Skeletal muscle tissue (tissue), 4 donors: ENCODE data around the gene KCNC4. TPM values are rescaled to one million over a fixed set of nuclear protein-coding genes. Genes with fewer than 3 reads are reported as not detected.

Experiments
- H3K27ac ChIP-seq: one replicate; pipeline ENCODE4 v1.7.0; 2013; ENCODE audit warnings: mild to moderate bottlenecking, low read depth, low read length, inconsistent platforms
- H3K27me3 ChIP-seq, 3 donors: one replicate each; pipeline ENCODE4 v1.7.0; 2013; ENCODE audit warnings: low read length in 3 of 3; ENCODE audit not compliant: control insufficient read depth in 3 of 3, insufficient read depth in 3 of 3
- H3K36me3 ChIP-seq, 3 donors: one replicate each; pipeline ENCODE4 v1.7.0; 2013; ENCODE audit warnings: low read length in 3 of 3; ENCODE audit not compliant: control insufficient read depth in 3 of 3, insufficient read depth in 3 of 3
- H3K4me1 ChIP-seq, 3 donors: one replicate each; pipeline ENCODE4 v1.7.0; 2013; ENCODE audit warnings: low read length in 3 of 3, mild to moderate bottlenecking in 3 of 3; ENCODE audit not compliant: control insufficient read depth in 3 of 3, insufficient read depth in 3 of 3
- H3K4me3 ChIP-seq, 3 donors: one replicate each; pipeline ENCODE4 v1.7.0; 2013; ENCODE audit warnings: low read length in 3 of 3
- H3K9ac ChIP-seq, 3 donors: one replicate each; pipeline ENCODE4 v1.7.0; 2013; ENCODE audit warnings: low read length in 3 of 3, mild to moderate bottlenecking in 3 of 3, moderate library complexity in 2 of 3, low read depth in 1 of 3
- H3K9me3 ChIP-seq, 3 donors: one replicate each; pipeline ENCODE4 v1.7.0; 2013; ENCODE audit warnings: low read length in 3 of 3; ENCODE audit not compliant: control insufficient read depth in 3 of 3
- total RNA-seq: library from RNA; depleted of rRNA; stranded (reverse); fragments of >200 nt; gene quantifications from one replicate; pipeline ENCODE4 v1.2.3, GENCODE V29; 2014
- donor health status: Osteomylitis.

KCNC4 gene
- total RNA-seq, 1 donor from 2014 or later, result 1.6 TPM

- Histone ChIP-seq H3K4me1 (no peaks in the 10 kb centered on the region), H3K9ac (no peak overlapping the region), H3K4me3 (no peak overlapping the region), H3K36me3 (no peaks in the 10 kb centered on the region), H3K9me3 (no peaks in the 10 kb centered on the region), H3K27me3 (peaks cover 0 to 29% (median 13%) of the 10 kb centered on the region in 3 donors), H3K27ac (no peak overlapping the region)
Measured at GRCh38 chr1:110172001-110172400, 38.1 kb upstream of the KCNC4 start.

GRCh38 chr1:110173466-110174105 lies 36.5 kb upstream of the KCNC4 start:
- no peaks in the 10 kb centered on the region for H3K4me1 ChIP-seq
- H3K4me3 ChIP-seq, result no peak overlapping the region
- no peak overlapping the region for H3K9ac ChIP-seq
- no peaks in the 10 kb centered on the region for H3K36me3 ChIP-seq
- H3K27me3 ChIP-seq, result peaks cover 0 to 29% (median 13%) of the 10 kb centered on the region in 3 donors
- H3K9me3 ChIP-seq, result no peaks in the 10 kb centered on the region
- no peak overlapping the region for H3K27ac ChIP-seq

- H3K27me3 ChIP-seq, result peaks cover 0 to 29% (median 13%) of the 10 kb centered on the region in 3 donors
- H3K9ac ChIP-seq, result no peak overlapping the region
Measured at GRCh38 chr1:110174961-110175360, 35.2 kb upstream of the KCNC4 start.

GRCh38 chr1:110176299-110176956 lies 33.7 kb upstream of the KCNC4 start:
- no peaks in the 10 kb centered on the region for H3K36me3 ChIP-seq
- H3K9me3 ChIP-seq, result no peaks in the 10 kb centered on the region
- peaks cover 0 to 23% (median 13%) of the 10 kb centered on the region in 3 donors for H3K27me3 ChIP-seq
- no peaks in the 10 kb centered on the region for H3K4me1 ChIP-seq
- no peak overlapping the region for H3K27ac ChIP-seq
- no peak overlapping the region for H3K4me3 ChIP-seq
- no peak overlapping the region for H3K9ac ChIP-seq

More at GRCh38 chr1:110174961-110175360, 35.2 kb upstream of the KCNC4 start:
- no peak overlapping the region for H3K27ac ChIP-seq
- H3K4me3 ChIP-seq, result no peak overlapping the region
- no peaks in the 10 kb centered on the region for H3K9me3 ChIP-seq
- no peaks in the 10 kb centered on the region for H3K36me3 ChIP-seq
- no peaks in the 10 kb centered on the region for H3K4me1 ChIP-seq

- Histone ChIP-seq H3K9me3 (no peaks in the 10 kb centered on the region), H3K4me3 (no peak overlapping the region)
Measured at GRCh38 chr1:110177775-110178174, 32.3 kb upstream of the KCNC4 start.

GRCh38 chr1:110183642-110184167 lies 26.4 kb upstream of the KCNC4 start:
- H3K9me3 ChIP-seq, result no peaks in the 10 kb centered on the region
- H3K27me3 ChIP-seq, result peaks cover 0 to 10% (median 0%) of the 10 kb centered on the region in 3 donors
- no peak overlapping the region for H3K4me3 ChIP-seq
- H3K9ac ChIP-seq, result no peak overlapping the region
- H3K4me1 ChIP-seq, result peaks cover 13 to 23% (median 23%) of the 10 kb centered on the region in 3 donors
- H3K27ac ChIP-seq, result no peak overlapping the region
- no peaks in the 10 kb centered on the region for H3K36me3 ChIP-seq

More at GRCh38 chr1:110177775-110178174, 32.3 kb upstream of the KCNC4 start:
- Histone ChIP-seq H3K27ac (no peak overlapping the region), H3K27me3 (peaks cover 0 to 16% (median 11%) of the 10 kb centered on the region in 3 donors), H3K36me3 (no peaks in the 10 kb centered on the region), H3K4me1 (no peaks in the 10 kb centered on the region), H3K9ac (no peak overlapping the region)

GRCh38 chr1:110184446-110184845 lies 25.7 kb upstream of the KCNC4 start:
- peaks cover 16 to 29% (median 28%) of the 10 kb centered on the region in 3 donors for H3K4me1 ChIP-seq
- no peak overlapping the region for H3K27ac ChIP-seq
- H3K9me3 ChIP-seq, result no peaks in the 10 kb centered on the region
- H3K4me3 ChIP-seq, result no peak overlapping the region
- no peak overlapping the region for H3K9ac ChIP-seq
- peaks cover 0 to 10% (median 0%) of the 10 kb centered on the region in 3 donors for H3K27me3 ChIP-seq
- H3K36me3 ChIP-seq, result no peaks in the 10 kb centered on the region

GRCh38 chr1:110185181-110185580 lies 24.9 kb upstream of the KCNC4 start:
- Histone ChIP-seq H3K36me3 (no peaks in the 10 kb centered on the region), H3K4me3 (peak overlapping the region in 1 of 3 donors; percentile 22), H3K9me3 (no peaks in the 10 kb centered on the region), H3K27ac (no peak overlapping the region), H3K9ac (no peak overlapping the region), H3K27me3 (peaks cover 0 to 10% (median 0%) of the 10 kb centered on the region in 3 donors), H3K4me1 (peaks cover 16 to 30% (median 29%) of the 10 kb centered on the region in 3 donors)

GRCh38 chr1:110186558-110186957 lies 23.6 kb upstream of the KCNC4 start:
- Histone ChIP-seq H3K4me1 (peaks cover 16 to 35% (median 29%) of the 10 kb centered on the region in 3 donors), H3K9ac (no peak overlapping the region), H3K27me3 (peaks cover 0 to 10% (median 0%) of the 10 kb centered on the region in 3 donors), H3K36me3 (no peaks in the 10 kb centered on the region), H3K9me3 (no peaks in the 10 kb centered on the region), H3K27ac (no peak overlapping the region), H3K4me3 (no peak overlapping the region)
